SK-N-MC (cell line): ENCODE results near the gene ZNF740.

Experiments
- EZH2 ChIP-seq: fragments of 200-600 bp; sonication (generic); IDR thresholded peaks from one replicate; pipeline ENCODE4 v1.6.1; 2017; ENCODE audit warnings: antibody characterized with exemption
- FOXP2 ChIP-seq: optimal IDR thresholded peaks from 2 replicates; pipeline ENCODE3; 2011; ENCODE audit warnings: mild to moderate bottlenecking, moderate library complexity; ENCODE audit not compliant: insufficient read depth; ENCODE audit errors: extremely low read length, control extremely low read depth
- POLR2AphosphoS5 ChIP-seq: IDR thresholded peaks from 2 replicates; pipeline ENCODE4 v1.6.1; 2012; ENCODE audit warnings: mild to moderate bottlenecking, low read depth, low read length, borderline replicate concordance

DNA sequence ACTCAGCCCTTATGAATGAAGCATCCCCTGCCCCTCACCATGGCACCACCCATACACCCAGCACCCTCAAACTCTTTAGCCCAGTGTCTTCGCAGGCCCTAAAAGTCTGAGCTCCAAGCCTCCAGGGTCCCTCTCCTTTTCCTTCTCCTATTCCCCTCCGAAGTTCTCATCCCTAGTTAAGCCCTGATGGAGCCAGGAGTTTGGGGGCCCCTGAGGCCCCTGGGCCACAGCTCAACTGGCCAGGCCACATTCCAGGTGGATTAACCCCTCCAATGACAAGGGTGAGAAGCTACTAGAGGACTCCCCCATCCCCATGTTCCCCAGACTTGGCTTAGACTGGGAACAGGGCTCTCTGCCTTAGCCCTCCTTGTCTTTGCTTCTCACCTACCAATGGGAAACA lies 48.9 kb downstream of the ZNF740 start:
- no peak for TF ChIP-seq POLR2AphosphoS5
- TF ChIP-seq EZH2 = no peak
- no peak for TF ChIP-seq FOXP2
